Progenitor cell of endocrine pancreas (in vitro differentiated cells): Measurements from ENCODE around the gene TPSD1. TPM values are rescaled to one million over a fixed set of nuclear protein-coding genes. Genes with fewer than 3 reads are reported as not detected.
"Not testable (repeated sequence)": the region's sequence is repeated elsewhere in the genome, so short reads cannot be mapped to it uniquely, and the experiment has no call there.

ENCODE experiments used
- DNase-seq: peaks from one replicate; pipeline ENCODE4 v3.0.0; 2021; ENCODE audit warnings: low spot score; ENCODE audit not compliant: unreplicated experiment
- H3K27ac Mint-ChIP-seq: 2 replicates; pipeline ENCODE4 v1.8.0; 2021; ENCODE audit warnings: mild to moderate bottlenecking, moderate library complexity, mixed read lengths
- H3K27me3 Mint-ChIP-seq: 2 replicates; pipeline ENCODE4 v1.8.0; 2021; ENCODE audit warnings: mixed read lengths
- H3K36me3 Mint-ChIP-seq: 2 replicates; pipeline ENCODE4 v1.8.0; 2022; ENCODE audit warnings: mixed read lengths; ENCODE audit not compliant: insufficient read depth
- H3K4me1 Mint-ChIP-seq: 2 replicates; pipeline ENCODE4 v1.8.0; 2021; ENCODE audit warnings: low read depth, mixed read lengths
- H3K4me3 Mint-ChIP-seq: 2 replicates; pipeline ENCODE4 v1.8.0; 2021; ENCODE audit warnings: low read depth, mild to moderate bottlenecking, moderate library complexity, mixed read lengths
- H3K9me3 Mint-ChIP-seq: 2 replicates; pipeline ENCODE4 v1.8.0; 2021; ENCODE audit warnings: low read depth, mixed read lengths
- CTCF ChIP-seq: fragments of 200-600 bp; sonication (generic); IDR thresholded peaks from one replicate; pipeline ENCODE4 v1.5.0; 2021; ENCODE audit warnings: antibody characterized with exemption, mild to moderate bottlenecking; ENCODE audit not compliant: unreplicated experiment
- total RNA-seq: library from RNA; stranded (reverse); gene quantifications from 2 replicates; pipeline ENCODE4 v1.2.1, GENCODE V29; 2021

Gene TPSD1
- total RNA-seq, 1 donor from 2014 or later: not detected

GRCh38 chr16:1290063-1290501 lies 34.2 kb downstream of the TPSD1 start:
- no peak for TF ChIP-seq CTCF
- Mint-ChIP-seq H3K9me3 (no peaks in the 10 kb centered on the region), H3K27ac (no peak overlapping the region), H3K27me3 (peaks cover 20% of the 10 kb centered on the region), H3K4me3 (no peak overlapping the region), H3K4me1 (peaks cover 8% of the 10 kb centered on the region), H3K36me3 (no peaks in the 10 kb centered on the region)
- DNase-seq: no peak

- H3K27me3 Mint-ChIP-seq: peaks cover 16% of the 10 kb centered on the region
These were observed 35.1 kb downstream of the TPSD1 start for GRCh38 chr16:1290860-1291575.

GRCh38 chr16:1291576-1291974 lies 35.7 kb downstream of the TPSD1 start:
- H3K4me3 Mint-ChIP-seq: no peak overlapping the region
- H3K27me3 Mint-ChIP-seq: peaks cover 15% of the 10 kb centered on the region
- no peak for DNase-seq
- H3K4me1 Mint-ChIP-seq: peaks cover 8% of the 10 kb centered on the region
- no peak overlapping the region for H3K27ac Mint-ChIP-seq
- no peak for TF ChIP-seq CTCF
- no peaks in the 10 kb centered on the region for H3K36me3 Mint-ChIP-seq
- H3K9me3 Mint-ChIP-seq: no peaks in the 10 kb centered on the region

More at GRCh38 chr16:1290860-1291575, 35.1 kb downstream of the TPSD1 start:
- H3K27ac Mint-ChIP-seq: no peak overlapping the region
- no peaks in the 10 kb centered on the region for H3K9me3 Mint-ChIP-seq
- no peak for DNase-seq
- no peak overlapping the region for H3K4me3 Mint-ChIP-seq
- no peaks in the 10 kb centered on the region for H3K36me3 Mint-ChIP-seq
- peaks cover 8% of the 10 kb centered on the region for H3K4me1 Mint-ChIP-seq
- TF ChIP-seq CTCF: no peak

GRCh38 chr16:1292208-1292607 lies 36.3 kb downstream of the TPSD1 start:
- H3K4me3 Mint-ChIP-seq, DNase-seq, H3K36me3 Mint-ChIP-seq, H3K9me3 Mint-ChIP-seq, H3K27ac Mint-ChIP-seq: not testable (repeated sequence)
- H3K27me3 Mint-ChIP-seq: peaks cover 15% of the 10 kb centered on the region
- peaks cover 13% of the 10 kb centered on the region for H3K4me1 Mint-ChIP-seq

GRCh38 chr16:1292808-1293207 lies 36.9 kb downstream of the TPSD1 start:
- not testable (repeated sequence) for H3K4me3 Mint-ChIP-seq, H3K27ac Mint-ChIP-seq
- peaks cover 12% of the 10 kb centered on the region for H3K27me3 Mint-ChIP-seq

GRCh38 chr16:1293921-1294656 lies 38.2 kb downstream of the TPSD1 start:
- no peaks in the 10 kb centered on the region for H3K36me3 Mint-ChIP-seq

More at GRCh38 chr16:1292808-1293207, 36.9 kb downstream of the TPSD1 start:
- not testable (repeated sequence) for H3K36me3 Mint-ChIP-seq, DNase-seq, H3K9me3 Mint-ChIP-seq
- peaks cover 14% of the 10 kb centered on the region for H3K4me1 Mint-ChIP-seq

More at GRCh38 chr16:1293921-1294656, 38.2 kb downstream of the TPSD1 start:
- H3K27ac Mint-ChIP-seq: no peak overlapping the region
- TF ChIP-seq CTCF: no peak
- no peak overlapping the region for H3K4me3 Mint-ChIP-seq
- peaks cover 11% of the 10 kb centered on the region for H3K27me3 Mint-ChIP-seq
- DNase-seq: no peak
- peaks cover 15% of the 10 kb centered on the region for H3K4me1 Mint-ChIP-seq
- no peaks in the 10 kb centered on the region for H3K9me3 Mint-ChIP-seq
